NCI-H446 treated with DMSO at 0.1 percent for 48 hours (cell line): Measurements from ENCODE around the gene EPHA8.
A peak's percentile ranks its signal among the peaks of the same experiment; 100 is the strongest.

Experiments used
- DNase-seq: peaks from one replicate; lab custom pipeline; 2025; lab: John Stamatoyannopoulos, UW

Gene EPHA8

DNA sequence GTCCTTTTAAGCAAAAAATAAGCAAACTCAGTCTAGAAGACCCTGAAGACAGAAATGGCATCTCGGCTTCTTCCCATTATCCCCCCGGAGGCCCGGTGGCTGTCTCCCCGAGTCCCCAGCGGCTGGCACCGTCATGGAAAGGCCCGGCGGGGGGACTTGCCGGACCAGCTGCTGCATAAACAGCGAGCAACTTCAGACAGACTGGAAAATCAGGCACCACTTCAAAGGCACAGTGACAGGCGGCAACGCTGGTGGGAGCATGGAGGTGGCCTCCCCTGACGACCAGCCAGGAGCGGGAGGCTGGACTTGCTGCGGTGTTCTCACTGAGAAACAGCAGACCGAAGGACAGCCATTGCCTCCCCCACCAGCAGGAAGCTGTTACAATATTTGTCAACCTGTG, 54.8 kb downstream of the EPHA8 start:
- no peak for DNase-seq

DNA sequence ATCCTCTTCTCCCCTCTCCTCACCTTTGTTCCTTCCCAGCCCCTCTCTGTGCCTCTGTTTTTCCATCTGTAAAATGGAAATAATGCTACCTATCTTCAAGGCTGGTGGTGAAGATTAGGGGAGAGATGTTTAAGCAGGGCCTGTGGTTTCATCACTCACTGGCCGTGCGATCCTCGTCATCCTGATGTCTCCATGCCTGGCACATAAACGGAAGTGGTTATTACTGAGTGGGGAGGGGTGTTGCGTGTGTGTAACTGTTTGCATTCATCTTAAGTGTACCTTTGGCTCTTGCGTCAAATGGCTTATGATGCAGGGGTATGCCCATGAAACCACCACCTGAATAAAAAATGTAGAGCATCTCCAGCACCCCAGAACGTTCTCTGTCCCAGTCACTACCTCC, 56.0 kb downstream of the EPHA8 start:
- no peak for DNase-seq

DNA sequence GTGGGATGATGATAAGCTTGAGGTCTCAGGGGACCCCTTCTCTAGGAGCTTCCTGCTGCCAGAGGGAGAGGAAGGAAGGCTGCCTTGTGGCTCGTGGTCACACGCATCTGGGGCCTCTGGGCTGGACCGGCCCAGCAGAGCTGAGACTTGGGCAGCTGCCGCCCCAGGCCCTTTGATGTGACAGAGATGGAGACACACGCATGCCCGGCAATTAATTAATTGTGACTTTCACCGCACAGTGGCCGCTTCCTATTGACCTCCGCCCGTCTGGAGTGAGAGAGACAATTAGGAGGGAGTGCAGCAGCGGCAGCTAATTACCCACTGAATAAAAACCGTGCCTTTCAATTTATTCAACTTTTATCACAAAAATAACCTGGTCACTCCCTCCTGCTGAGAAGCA, 56.5 kb downstream of the EPHA8 start:
- no peak for DNase-seq

DNA sequence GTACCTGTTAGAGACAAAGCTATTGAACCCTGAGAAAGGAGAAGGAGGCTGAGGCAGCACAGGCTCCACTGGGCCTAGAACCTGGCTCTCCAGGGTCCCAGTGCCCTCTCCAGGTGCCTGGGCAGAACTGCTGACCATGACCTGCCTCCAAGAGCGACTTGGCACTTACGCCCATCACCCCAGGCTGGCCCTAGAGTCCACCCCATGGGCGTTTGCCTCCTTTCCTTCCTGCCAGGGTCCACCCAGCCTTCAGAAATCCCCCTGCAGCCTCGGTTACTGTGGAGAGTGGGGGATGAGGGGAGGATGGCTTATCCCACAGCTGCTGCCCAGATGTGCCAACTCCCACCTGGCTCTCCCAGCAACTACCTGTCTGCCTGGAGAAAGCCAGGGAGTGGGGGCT, 58.5 kb downstream of the EPHA8 start:
- no peak for DNase-seq

DNA sequence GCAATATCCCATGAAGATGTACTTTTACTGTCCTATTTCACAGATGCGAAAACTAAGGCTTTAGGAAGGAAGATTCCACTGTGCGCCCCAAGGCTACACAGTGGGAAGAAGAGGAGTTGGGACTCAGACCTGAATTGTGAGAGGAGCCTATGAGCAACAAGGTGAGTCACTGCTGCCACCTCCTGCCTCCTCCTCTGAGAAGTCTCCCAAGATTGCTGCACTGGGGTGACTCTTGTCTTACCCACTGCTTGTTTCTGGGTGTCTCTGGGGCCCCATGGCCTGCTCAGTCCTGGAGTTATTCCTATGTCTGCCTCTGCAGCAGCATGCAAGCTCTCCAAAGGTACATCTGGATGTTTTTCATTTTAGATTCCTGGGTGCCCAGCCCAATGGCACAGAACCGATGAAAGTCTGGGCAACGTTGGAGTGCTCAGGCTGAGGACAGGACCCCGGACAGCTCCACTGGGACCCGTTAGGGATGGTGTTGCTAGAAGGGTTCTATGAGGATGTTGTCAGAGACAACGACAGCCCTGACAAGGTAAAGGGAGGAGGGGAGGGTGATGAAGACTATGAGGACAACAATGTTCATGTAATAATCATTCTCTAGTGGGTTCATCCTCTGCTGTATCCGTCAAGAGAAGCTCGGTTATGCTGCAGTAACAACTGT, 62.1 kb downstream of the EPHA8 start:
- DNase-seq = no peak

DNA sequence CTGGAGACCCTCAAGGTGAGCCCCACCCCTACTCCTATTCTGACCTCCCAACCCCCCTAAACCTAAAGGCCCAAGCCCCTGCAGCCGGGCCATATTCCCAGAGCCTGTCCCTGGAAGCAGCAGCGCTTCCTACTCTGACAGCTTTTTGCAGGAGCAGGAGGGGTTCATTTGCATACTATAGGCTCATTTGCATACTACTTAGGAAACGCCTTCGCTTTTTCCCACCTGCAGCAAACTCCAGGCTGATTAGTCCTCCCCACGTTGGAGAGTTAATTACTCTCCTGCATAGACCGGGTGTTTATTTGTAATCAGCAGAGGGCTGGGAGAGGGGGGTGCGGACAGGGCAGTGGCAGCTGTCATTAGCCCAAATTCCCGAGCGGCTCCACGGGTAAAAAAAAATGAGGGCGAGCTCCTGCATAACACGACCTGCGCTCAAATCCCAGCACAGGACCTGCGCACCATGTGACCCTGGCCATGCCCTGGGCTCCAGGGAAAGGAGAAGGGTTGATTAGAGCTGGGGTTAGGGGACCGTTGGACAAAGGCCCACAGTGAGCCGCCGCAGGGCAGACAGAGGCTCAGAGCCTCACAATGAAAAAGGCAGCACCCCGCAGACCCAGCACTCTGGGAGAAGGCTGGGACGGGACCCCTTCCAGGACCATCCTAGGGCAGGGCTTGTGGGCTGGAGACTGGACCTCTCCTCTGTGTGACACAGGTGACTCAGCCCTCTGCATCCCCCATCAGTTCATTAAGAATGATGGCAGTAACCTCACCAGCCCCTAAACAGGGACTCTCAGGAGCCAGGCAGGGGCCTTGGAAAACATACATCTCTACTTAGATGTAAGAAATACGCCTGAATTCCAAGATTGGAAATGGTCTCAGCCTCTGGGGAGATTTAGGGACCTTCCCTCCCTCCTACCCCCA, 63.2 kb downstream of the EPHA8 start:
- no peak for DNase-seq

DNA sequence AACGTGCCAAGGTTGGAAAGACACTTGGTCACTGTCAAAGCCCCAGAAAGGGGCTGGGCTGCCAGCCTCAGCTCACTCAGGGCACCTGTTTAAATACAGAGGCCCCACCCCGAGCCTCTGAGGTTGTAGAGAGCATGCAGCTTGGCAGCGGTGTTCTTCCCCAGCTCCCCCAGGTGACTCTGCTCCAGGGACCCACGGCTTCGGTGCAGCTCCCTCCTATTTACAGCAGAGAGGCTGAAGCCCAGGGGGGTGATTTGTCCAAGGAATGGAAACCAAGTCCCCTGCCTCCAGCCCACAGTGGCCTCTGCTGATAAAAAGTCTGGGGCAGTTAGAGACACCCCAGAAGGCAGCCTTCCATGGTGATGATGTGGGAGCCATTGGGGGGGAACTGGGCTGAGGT, 64.0 kb downstream of the EPHA8 start:
- DNase-seq = no peak

DNA sequence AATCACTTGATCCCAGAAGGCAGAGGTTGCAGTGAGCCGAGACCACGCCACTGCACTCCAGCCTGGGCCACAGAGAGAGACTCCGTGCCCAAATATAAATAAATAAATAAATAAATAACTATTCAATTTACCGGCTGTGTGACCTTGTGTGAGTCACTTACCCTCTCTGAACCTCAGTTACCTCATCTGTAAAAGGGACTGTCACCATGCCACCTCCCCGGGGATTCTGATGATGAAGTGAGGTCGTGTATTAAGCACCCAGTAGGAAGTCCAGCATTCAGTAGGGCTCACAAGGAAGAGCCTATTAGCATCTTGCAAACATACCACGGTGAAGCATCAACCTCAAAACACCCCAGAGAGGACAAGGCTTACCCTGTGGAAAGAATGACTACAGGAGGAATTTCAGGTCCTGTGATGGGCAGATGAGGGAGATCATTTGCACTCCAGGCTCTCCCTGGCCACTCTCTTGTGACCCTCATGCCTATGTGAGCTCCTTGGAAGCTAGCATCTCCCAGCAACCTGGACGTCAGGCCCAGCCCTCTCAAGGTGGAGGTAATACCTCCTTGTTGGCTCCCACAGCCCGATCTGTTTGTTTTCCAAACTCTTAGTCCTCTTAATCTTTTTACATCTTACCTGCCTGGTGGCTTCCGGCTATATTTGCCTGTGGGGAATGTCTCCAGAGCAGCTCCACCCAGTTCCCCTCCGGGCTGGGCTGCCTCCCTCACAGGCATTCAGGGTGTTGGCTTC, 65.6 kb downstream of the EPHA8 start:
- no peak for DNase-seq

DNA sequence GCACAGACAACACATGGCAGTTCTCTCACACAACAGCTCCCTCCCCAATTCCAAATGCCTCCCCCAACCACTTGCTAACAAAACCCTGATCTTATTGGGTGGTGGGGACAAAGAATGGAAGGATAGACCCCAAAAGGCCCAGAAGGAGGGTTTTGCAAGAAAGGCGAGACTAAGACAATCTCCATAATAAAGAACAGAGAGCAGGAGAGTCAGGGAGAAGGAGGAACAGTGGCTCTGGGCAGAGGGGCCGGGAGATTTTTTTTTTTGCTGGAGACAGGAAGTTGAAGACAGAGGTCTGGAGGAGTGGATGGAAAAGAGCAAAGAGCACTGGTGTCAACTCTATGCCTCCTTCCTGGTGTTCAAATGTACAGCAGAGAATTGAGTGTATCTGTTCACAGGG, 66.6 kb downstream of the EPHA8 start:
- DNase-seq = no peak

DNA sequence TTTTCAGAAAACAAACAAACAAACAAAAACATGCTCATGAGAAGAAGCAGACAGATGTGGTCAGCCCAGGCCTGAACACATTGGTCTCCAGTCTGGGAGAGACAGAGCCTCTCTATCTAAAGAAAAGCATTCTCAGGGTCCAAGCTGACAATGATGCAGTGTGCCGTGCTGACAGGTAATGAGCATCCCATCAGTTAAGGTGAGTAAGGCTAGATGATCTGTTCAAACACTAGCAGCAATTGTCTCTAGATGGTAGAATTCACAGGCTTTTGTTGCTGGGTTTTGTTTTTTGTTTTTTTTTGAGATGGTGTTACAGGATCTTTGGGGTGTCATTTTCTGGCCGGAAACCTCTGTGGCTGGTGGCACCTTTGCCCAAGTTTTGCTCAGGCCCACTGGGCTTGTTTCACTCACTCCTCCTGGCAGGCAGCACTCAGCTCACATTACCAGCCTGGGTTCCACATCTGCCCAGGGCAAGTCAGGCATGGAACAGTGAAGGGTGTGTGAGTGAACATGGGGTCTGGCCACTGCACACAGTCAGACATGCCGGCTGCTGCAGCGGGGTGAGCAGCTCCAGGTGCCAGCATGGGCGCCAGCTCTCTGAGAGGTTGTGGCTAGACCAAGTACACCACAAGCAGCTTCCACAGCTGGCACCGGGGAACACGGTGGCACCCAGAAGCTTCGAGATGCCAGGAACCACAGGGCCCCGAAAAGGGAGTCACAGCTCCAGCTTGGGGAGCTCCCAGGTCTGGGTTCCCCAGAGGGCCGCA, 70.6 kb downstream of the EPHA8 start:
- no peak for DNase-seq

DNA sequence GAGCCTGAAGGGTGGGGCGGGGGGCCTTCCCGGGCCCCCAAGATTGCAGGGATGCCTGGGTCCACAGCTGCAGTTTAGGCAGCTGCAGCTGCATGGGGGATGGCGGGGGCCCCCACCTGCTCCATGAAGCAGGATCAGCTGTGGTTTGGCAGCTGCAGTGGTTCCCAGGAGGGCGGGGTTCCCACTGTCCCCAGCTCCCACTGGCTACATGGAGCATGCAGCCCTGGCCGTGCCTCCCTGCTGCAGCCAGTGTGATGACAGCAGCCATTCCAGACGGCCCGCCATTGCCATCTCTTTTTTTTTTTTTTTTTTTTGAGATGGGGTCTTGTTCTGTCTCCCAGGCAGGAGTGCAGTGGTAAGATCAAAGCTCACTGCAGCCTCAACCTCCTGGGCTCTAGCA, 72.1 kb downstream of the EPHA8 start:
- DNase-seq = no peak

DNA sequence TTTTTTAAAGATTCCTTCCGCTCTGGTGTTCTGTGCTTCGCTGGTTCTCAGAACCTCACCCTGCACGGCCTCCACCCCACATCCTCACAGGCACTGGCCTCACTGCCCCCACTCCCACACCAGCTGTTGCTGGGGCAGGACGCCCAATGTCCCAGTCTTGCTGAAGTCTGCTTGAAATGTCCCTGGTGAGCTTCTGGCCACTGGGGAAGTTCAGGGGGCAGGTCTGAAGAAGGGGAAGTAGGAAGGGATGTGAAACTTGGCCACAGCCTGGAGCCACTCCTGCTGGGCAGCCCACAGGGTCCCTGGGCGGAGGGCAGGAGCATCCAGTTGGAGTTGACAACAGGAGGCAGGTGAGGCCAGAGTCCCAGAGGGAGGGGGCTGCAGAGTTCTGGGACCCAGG, 73.1 kb downstream of the EPHA8 start, which contains the start of gene C1QA:
TSS of gene C1QA (plus strand) at position 276 of the 400 bp plus-strand sequence. CDS start 989 bp downstream, outside the sequence.
- no peak for DNase-seq

DNA sequence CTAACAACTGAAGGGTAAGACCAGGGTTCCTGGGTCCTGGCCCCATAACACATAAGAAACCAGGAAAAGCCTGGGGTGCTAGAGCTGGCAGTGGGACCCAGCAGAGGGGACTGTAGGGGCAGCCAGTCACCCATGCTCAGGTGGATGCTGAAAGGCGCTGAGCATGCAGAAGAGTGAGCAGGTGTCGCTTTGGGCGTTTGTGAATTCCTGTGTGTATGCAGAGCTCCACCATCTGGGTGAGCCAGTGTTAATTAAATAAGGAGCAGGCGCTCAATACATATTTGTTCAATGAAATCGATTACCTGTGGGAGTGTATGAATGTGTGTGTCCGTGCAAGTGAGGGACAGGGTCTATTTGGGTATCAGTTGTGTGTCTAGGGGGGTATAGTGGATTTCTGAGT, 73.6 kb downstream of the EPHA8 start:
- DNase-seq = no peak

DNA sequence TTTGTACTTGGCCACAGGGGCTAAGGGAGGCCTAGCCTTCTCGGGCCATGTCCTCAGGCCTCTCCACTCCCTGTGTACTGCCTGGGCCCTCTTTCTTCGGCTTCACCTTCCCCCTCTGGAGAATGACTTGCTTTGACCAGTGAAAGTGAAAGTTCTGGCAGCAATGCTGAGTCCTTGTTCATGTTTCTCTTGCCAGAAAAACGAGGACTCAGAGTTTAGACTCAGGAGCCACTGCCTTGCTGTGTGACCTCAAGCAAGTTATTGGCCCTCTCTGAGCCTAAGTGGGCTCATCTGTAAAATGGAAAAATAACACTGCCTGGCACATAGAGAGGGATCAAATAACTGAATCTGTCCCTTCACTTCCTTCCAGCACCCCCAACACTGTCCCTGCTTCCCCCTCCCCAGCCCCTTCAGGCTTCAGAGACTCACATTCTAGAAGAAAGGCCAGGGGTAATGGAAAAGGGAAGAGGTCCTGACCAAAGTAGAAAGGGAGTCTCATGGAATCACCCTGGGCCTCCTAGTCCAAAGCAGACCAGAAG, 74.7 kb downstream of the EPHA8 start:
- DNase-seq = no peak

DNA sequence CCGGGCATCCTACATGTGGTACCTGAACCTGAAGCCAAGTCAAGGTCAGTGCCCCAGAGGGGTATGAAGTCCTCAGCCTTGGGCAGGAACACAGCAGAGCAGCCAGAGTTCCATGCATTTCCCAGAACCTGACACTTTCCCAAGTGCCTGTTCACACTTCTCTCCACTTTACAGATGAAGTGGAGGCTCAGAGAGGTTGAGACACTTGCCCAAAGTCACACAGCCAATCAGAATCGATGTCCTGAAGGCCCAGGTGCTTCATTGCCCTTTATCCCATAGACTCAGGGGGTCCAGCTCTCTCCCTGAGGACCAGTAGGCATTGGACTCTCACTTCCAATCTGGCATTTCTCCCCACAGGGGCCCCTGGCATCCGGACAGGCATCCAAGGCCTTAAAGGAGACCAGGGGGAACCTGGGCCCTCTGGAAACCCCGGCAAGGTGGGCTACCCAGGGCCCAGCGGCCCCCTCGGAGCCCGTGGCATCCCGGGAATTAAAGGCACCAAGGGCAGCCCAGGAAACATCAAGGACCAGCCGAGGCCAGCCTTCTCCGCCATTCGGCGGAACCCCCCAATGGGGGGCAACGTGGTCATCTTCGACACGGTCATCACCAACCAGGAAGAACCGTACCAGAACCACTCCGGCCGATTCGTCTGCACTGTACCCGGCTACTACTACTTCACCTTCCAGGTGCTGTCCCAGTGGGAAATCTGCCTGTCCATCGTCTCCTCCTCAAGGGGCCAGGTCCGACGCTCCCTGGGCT, 75.4 kb downstream of the EPHA8 start:
- DNase-seq = no peak

DNA sequence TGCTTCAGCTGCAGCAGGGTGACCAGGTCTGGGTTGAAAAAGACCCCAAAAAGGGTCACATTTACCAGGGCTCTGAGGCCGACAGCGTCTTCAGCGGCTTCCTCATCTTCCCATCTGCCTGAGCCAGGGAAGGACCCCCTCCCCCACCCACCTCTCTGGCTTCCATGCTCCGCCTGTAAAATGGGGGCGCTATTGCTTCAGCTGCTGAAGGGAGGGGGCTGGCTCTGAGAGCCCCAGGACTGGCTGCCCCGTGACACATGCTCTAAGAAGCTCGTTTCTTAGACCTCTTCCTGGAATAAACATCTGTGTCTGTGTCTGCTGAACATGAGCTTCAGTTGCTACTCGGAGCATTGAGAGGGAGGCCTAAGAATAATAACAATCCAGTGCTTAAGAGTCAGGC, 76.0 kb downstream of the EPHA8 start:
- DNase-seq = no peak

DNA sequence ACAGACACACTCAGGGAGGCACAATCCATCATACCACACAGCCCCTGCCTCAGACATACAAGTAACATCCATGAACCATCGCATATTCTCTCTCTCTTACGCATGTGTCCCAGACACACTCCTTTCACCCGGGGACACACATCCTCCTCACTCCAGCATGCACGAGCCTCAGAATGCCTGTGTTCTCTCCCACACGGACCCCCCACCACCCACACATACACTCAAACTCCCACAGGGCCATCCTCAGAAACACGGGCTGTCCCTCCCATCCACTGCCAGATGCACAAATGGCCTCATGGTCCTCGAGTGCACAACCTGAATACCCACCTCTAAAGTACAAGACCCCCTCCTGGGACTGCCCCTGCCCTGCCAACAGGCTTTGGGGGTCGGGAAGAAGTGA, 78.0 kb downstream of the EPHA8 start:
- no peak for DNase-seq

DNA sequence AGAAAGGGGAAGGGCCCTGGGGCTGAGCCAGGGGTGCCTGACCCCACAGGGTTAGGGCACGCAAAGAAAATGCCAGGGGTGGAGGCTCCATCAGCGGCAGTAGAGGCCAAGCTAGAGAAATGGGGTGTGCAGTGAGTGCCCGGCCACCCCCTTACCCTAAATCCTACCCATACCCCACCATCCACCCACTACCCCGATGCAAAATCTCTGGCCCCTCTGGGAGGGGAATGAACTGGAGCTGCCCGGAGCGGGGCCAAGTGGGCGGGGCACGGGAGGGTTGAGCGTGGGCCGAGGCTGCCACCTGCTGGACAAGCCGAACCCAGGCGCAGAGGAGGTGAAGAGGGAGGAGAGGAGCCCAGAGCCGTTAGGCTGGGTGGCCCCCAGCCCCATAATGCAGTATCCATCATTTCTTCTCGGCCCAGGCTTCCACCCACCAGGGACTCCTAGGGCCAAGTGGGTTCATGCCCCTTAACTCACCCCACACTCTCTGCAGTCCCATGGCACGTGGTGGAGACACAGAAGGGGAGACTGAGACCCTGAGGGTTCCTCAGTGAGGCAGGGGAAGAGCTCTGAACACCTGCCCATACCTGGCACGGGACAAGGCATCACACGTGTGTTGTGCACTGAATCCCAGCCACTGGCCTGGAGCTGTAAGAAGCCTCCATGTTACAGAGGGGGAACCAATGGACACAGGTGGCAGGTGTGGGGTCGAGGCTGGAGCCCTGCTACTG, 78.8 kb downstream of the EPHA8 start:
- DNase-seq = peak; percentile 8

DNA sequence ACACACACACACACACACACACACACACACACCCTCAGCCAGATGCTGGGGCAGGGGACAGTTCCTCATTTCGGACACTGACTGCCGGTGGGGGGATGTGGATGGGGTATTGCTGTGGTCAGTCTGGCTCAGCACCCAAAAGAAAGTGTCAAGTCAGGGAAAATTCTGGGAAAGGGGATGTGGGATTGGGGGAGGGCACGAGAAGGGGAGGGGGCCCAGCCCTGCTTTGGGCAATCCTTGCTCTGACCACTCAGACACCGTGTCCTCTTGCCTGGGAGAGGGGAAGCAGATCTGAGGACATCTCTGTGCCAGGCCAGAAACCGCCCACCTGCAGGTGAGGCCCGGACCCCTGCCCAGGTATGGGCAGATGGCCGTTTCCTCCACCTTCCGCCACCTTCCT, 80.1 kb downstream of the EPHA8 start, which contains the start of gene C1QC:
TSS of gene C1QC (plus strand) at position 253 of the 400 bp plus-strand sequence. CDS start 391 bp downstream, outside the sequence.
- DNase-seq = no peak

DNA sequence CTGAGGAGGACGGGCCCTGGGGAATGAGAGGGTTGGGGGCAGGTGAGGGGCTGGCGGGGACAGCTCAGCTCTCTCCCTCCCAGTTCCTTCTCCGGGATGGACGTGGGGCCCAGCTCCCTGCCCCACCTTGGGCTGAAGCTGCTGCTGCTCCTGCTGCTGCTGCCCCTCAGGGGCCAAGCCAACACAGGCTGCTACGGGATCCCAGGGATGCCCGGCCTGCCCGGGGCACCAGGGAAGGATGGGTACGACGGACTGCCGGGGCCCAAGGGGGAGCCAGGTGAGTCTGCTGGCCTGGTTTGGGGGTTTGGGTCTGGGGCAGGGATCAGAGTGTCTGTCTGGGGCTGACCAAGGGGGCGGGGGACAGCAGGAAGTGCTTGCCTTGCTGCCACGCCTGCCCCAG, 80.6 kb downstream of the EPHA8 start:
- no peak for DNase-seq
